ENCODE measurements around the gene TXNDC11.
A peak's percentile ranks its signal among the peaks of the same experiment; 100 is the strongest.

Gene TXNDC11

GRCh38 chr16:11669380-11670146, 73.1 kb downstream of the TXNDC11 start:
- peak; percentile 70 for DNase-seq
- in situ Hi-C loops (cut with MboI; ENCODE audit: low pct_unique_long_range_greater_than_20kb, low sequenced_read_pairs), result no loop called here

- DNase-seq, result no peak
- in situ Hi-C loops (cut with MboI; ENCODE audit: low pct_unique_long_range_greater_than_20kb, low sequenced_read_pairs), result no loop called here
Observed at GRCh38 chr16:11668623-11669379, 73.9 kb downstream of the TXNDC11 start.

GRCh38 chr16:11667824-11668622, 74.6 kb downstream of the TXNDC11 start, which contains the start of gene SNN:
SNN (plus strand) TSS chr16:11668455; CDS start chr16:11676060, 7,605 bp downstream.
- in situ Hi-C loops (cut with MboI; ENCODE audit: low pct_unique_long_range_greater_than_20kb, low sequenced_read_pairs), result no loop called here
- peak; percentile 56 for DNase-seq

- DNase-seq, result no peak
- in situ Hi-C loops (cut with MboI; ENCODE audit: low pct_unique_long_range_greater_than_20kb, low sequenced_read_pairs), result no loop called here
Observed at GRCh38 chr16:11667221-11667823, 75.3 kb downstream of the TXNDC11 start.

- no peak for DNase-seq
- in situ Hi-C loops (cut with MboI; ENCODE audit: low pct_unique_long_range_greater_than_20kb, low sequenced_read_pairs), result no loop called here
Observed at GRCh38 chr16:11666103-11667055, 76.3 kb downstream of the TXNDC11 start.

GRCh38 chr16:11665071-11665491, 77.6 kb downstream of the TXNDC11 start:
- no peak for DNase-seq
- in situ Hi-C loops (cut with MboI; ENCODE audit: low pct_unique_long_range_greater_than_20kb, low sequenced_read_pairs), result no loop called here

GRCh38 chr16:11662582-11662981, 80.1 kb downstream of the TXNDC11 start:
- in situ Hi-C loops (cut with MboI; ENCODE audit: low pct_unique_long_range_greater_than_20kb, low sequenced_read_pairs), result no loop called here
- no peak for DNase-seq

GRCh38 chr16:11660565-11660964, 82.1 kb downstream of the TXNDC11 start:
- no peak for DNase-seq
- in situ Hi-C loops (cut with MboI; ENCODE audit: low pct_unique_long_range_greater_than_20kb, low sequenced_read_pairs), result no loop called here

- DNase-seq, result no peak
- in situ Hi-C loops (cut with MboI; ENCODE audit: low pct_unique_long_range_greater_than_20kb, low sequenced_read_pairs), result no loop called here
Observed at GRCh38 chr16:11658896-11659708, 83.6 kb downstream of the TXNDC11 start.

- in situ Hi-C loops (cut with MboI; ENCODE audit: low pct_unique_long_range_greater_than_20kb, low sequenced_read_pairs), result no loop called here
- no peak for DNase-seq
Observed at GRCh38 chr16:11657556-11657955, 85.1 kb downstream of the TXNDC11 start.

- in situ Hi-C loops (cut with MboI; ENCODE audit: low pct_unique_long_range_greater_than_20kb, low sequenced_read_pairs), result no loop called here
- DNase-seq, result no peak
Observed at GRCh38 chr16:11655655-11656054, 87.0 kb downstream of the TXNDC11 start.

- no peak for DNase-seq
- in situ Hi-C loops (cut with MboI; ENCODE audit: low pct_unique_long_range_greater_than_20kb, low sequenced_read_pairs), result no loop called here
Observed at GRCh38 chr16:11651796-11652195, 90.9 kb downstream of the TXNDC11 start.

GRCh38 chr16:11650641-11651591, 91.7 kb downstream of the TXNDC11 start:
- in situ Hi-C loops (cut with MboI; ENCODE audit: low pct_unique_long_range_greater_than_20kb, low sequenced_read_pairs), result no loop called here
- no peak for DNase-seq

GRCh38 chr16:11649276-11649675, 93.4 kb downstream of the TXNDC11 start:
- in situ Hi-C loops (cut with MboI; ENCODE audit: low pct_unique_long_range_greater_than_20kb, low sequenced_read_pairs), result no loop called here
- DNase-seq, result no peak

GRCh38 chr16:11642765-11643116, 99.9 kb downstream of the TXNDC11 start:
- in situ Hi-C loops (cut with MboI; ENCODE audit: low pct_unique_long_range_greater_than_20kb, low sequenced_read_pairs), result no loop called here
- DNase-seq, result no peak

GRCh38 chr16:11640987-11641817, 101.5 kb downstream of the TXNDC11 start:
- DNase-seq, result peak; percentile 75
- in situ Hi-C loops (cut with MboI; ENCODE audit: low pct_unique_long_range_greater_than_20kb, low sequenced_read_pairs), result no loop called here
